Stimulated activated naive CD8-positive, alpha-beta T cell treated with anti-CD3 and anti-CD28 coated beads, Interleukin-15, Interleukin-2, amounts not matched to agents 100 ng/mL and 50 ng/mL, for 24 hours (primary cell): ENCODE measurements around the gene UBXN7.
"Not testable (repeated sequence)": the region's sequence is repeated elsewhere in the genome, so short reads cannot be mapped to it uniquely, and the experiment has no call there.

ENCODE experiments used
- H3K27ac Mint-ChIP-seq: one replicate; pipeline ENCODE4 v1.8.0; 2021; ENCODE audit warnings: mild to moderate bottlenecking, mixed read lengths
- H3K27me3 Mint-ChIP-seq: one replicate; pipeline ENCODE4 v1.8.0; 2021; ENCODE audit warnings: mixed read lengths
- H3K36me3 Mint-ChIP-seq: one replicate; pipeline ENCODE4 v1.8.0; 2021; ENCODE audit warnings: low read depth, mixed read lengths
- H3K4me1 Mint-ChIP-seq: one replicate; pipeline ENCODE4 v1.8.0; 2021; ENCODE audit warnings: low read depth, mixed read lengths
- H3K4me3 Mint-ChIP-seq: one replicate; pipeline ENCODE4 v1.8.0; 2021; ENCODE audit warnings: mild to moderate bottlenecking, mixed read lengths
- H3K9me3 Mint-ChIP-seq: one replicate; pipeline ENCODE4 v1.8.0; 2021; ENCODE audit warnings: mixed read lengths

Gene UBXN7

DNA sequence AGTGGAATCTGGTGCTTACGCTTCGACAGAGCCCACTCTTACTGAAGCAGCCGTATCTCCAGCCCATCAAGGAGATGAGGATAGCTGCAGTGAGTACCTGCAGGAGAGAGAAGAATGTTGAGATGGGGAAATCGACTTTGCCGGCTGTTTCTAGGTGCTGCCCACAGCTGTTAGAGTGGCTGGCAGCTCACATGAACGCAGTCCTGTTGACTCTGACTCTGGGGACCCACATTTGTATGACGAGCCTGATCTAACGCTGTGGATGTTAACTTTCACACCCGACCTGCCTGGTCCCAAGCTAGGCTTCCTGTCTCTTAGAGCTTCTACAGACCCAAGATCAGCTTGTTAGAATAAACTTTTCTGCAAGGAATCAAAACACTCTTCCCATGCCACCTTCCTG lies 105.3 kb downstream of the UBXN7 start:
- peaks cover 8% of the 10 kb centered on the region for H3K27me3 Mint-ChIP-seq
- no peak overlapping the region for H3K27ac Mint-ChIP-seq
- H3K4me3 Mint-ChIP-seq, result no peak overlapping the region
- H3K36me3 Mint-ChIP-seq, result no peaks in the 10 kb centered on the region
- H3K9me3 Mint-ChIP-seq, result no peaks in the 10 kb centered on the region
- H3K4me1 Mint-ChIP-seq, result no peaks in the 10 kb centered on the region

- Mint-ChIP-seq H3K27me3 (peaks cover 3% of the 10 kb centered on the region), H3K27ac (no peak overlapping the region), H3K36me3 (no peaks in the 10 kb centered on the region), H3K4me1 (peaks cover 6% of the 10 kb centered on the region), H3K9me3 (no peaks in the 10 kb centered on the region), H3K4me3 (no peak overlapping the region)
Observed at GRCh38 chr3:196323691-196324090, 108.5 kb downstream of the UBXN7 start.

DNA sequence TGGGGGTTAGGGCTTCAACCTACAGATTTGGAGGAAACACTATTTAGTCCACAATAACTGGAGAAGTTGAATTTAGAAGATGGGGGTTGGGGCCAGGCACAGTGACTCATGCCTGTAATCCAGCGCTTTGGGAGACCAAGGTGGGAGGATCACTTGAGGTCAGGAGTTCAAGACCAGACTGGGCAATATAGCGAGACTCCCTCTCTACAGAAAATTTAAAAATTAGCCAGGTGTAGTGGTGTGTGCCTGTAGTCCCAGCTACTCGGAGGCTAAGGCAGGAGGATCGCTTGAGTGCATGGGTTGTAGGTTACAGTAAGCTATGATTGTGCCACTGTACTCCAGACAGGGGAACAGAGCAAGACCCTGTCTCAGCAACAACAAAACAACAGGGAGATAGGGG lies 109.2 kb downstream of the UBXN7 start:
- H3K4me3 Mint-ChIP-seq, result no peak overlapping the region
- no peaks in the 10 kb centered on the region for H3K9me3 Mint-ChIP-seq
- H3K4me1 Mint-ChIP-seq, result peaks cover 6% of the 10 kb centered on the region
- H3K27me3 Mint-ChIP-seq, result peaks cover 3% of the 10 kb centered on the region
- H3K36me3 Mint-ChIP-seq, result no peaks in the 10 kb centered on the region
- no peak overlapping the region for H3K27ac Mint-ChIP-seq

DNA sequence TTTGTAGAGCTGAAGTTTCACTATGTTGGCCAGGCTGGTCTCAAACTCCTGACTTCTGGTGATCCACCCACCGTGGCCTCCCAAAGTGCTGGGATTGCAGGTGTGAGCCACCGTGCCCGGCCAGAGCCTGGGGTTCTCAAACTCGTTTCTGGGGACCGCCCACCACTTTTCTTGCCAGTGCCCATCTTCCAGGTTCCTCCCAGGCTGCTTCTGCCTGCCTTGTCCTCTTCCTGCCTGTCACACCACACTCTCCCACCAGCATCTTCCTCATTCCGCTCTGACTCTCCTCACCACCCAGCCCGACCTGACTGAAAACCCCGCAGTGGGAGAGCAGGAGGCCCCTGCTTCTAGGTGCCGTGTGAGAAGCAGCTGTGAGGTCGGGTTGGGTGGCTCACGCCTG lies 111.1 kb downstream of the UBXN7 start:
- no peak overlapping the region for H3K27ac Mint-ChIP-seq

GRCh38 chr3:196320137-196320536 lies 112.1 kb downstream of the UBXN7 start:
- Mint-ChIP-seq H3K4me1 (peaks cover 12% of the 10 kb centered on the region), H3K27me3 (no peaks in the 10 kb centered on the region), H3K4me3 (no peak overlapping the region), H3K27ac (no peak overlapping the region), H3K36me3 (no peaks in the 10 kb centered on the region), H3K9me3 (no peaks in the 10 kb centered on the region)

More for the DNA sequence above, 111.1 kb downstream of the UBXN7 start:
- H3K9me3 Mint-ChIP-seq, result no peaks in the 10 kb centered on the region
- H3K36me3 Mint-ChIP-seq, result no peaks in the 10 kb centered on the region
- peaks cover 12% of the 10 kb centered on the region for H3K4me1 Mint-ChIP-seq
- H3K4me3 Mint-ChIP-seq, result no peak overlapping the region
- no peaks in the 10 kb centered on the region for H3K27me3 Mint-ChIP-seq

DNA sequence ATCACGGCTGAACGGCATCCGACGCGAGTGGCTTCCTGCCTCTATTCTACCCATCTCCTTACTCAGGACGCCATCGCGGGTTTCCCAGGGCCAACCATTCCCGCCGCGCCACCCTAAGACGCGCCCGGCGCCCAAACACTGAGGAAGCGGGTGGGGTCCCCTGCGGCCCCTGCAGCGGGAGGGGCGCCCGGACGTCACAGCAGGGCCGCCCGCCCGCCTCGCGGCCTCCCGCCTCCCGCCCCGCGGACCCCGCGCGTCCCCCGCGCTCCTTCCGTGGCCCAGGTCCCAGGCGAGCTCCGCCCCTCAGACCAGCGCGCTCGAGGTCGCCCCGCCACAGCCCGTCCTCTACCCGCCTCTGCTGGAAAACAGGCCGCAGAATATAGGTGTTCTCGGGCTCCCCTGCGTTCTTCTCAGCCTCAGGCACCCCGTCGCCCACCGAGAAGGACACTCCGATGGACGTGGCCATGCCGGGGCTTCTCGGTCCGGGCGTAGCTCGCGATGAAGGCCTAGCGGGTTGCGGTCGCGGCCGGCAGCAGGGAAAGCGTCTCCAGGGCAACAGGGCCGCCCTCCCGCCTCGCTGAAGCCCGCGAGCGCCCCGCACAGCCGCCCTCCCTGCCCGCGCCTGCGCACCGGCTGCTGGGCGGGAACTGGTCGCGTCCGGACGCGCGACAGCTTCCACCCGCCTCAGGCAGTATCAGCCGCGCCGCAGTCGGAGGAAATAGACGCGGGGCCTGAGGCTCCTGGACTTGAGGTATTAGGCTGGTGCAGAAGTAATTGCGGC lies 114.3 kb downstream of the UBXN7 start, which contains the start of gene DYNLT2B:
DYNLT2B (minus strand) TSS at position 554 of the 781 bp plus-strand sequence; CDS start at position 466, 88 bp downstream.
- peak within 1 kb of the TSS; percentile 92 for H3K4me3 Mint-ChIP-seq
- H3K27ac Mint-ChIP-seq, result peak within 1 kb of the TSS; percentile 93
- H3K9me3 Mint-ChIP-seq, result no peaks in the 10 kb centered on the region
- peaks cover 5% of the 10 kb centered on the region for H3K36me3 Mint-ChIP-seq
- no peaks in the 10 kb centered on the region for H3K27me3 Mint-ChIP-seq
- peaks cover 12% of the 10 kb centered on the region for H3K4me1 Mint-ChIP-seq

GRCh38 chr3:196316799-196317686 lies 115.2 kb downstream of the UBXN7 start:
- Mint-ChIP-seq H3K4me3 (peak overlapping the region; percentile 92), H3K4me1 (peaks cover 12% of the 10 kb centered on the region), H3K27ac (peak overlapping the region; percentile 85)
- H3K9me3 Mint-ChIP-seq, H3K27me3 Mint-ChIP-seq, H3K36me3 Mint-ChIP-seq: not testable (repeated sequence)

GRCh38 chr3:196315821-196316220 lies 116.4 kb downstream of the UBXN7 start:
- H3K4me1 Mint-ChIP-seq, result peaks cover 12% of the 10 kb centered on the region
- H3K9me3 Mint-ChIP-seq, result no peaks in the 10 kb centered on the region
- H3K36me3 Mint-ChIP-seq, result peaks cover 5% of the 10 kb centered on the region
- no peak overlapping the region for H3K27ac Mint-ChIP-seq
- no peak overlapping the region for H3K4me3 Mint-ChIP-seq
- no peaks in the 10 kb centered on the region for H3K27me3 Mint-ChIP-seq

- peaks cover 5% of the 10 kb centered on the region for H3K36me3 Mint-ChIP-seq
- H3K9me3 Mint-ChIP-seq, result no peaks in the 10 kb centered on the region
- no peak overlapping the region for H3K27ac Mint-ChIP-seq
- peaks cover 12% of the 10 kb centered on the region for H3K4me1 Mint-ChIP-seq
- no peaks in the 10 kb centered on the region for H3K27me3 Mint-ChIP-seq
- H3K4me3 Mint-ChIP-seq, result no peak overlapping the region
Observed at GRCh38 chr3:196314597-196314996, 117.6 kb downstream of the UBXN7 start.

- H3K27ac Mint-ChIP-seq, H3K36me3 Mint-ChIP-seq, H3K4me3 Mint-ChIP-seq, H3K27me3 Mint-ChIP-seq, H3K4me1 Mint-ChIP-seq, H3K9me3 Mint-ChIP-seq: not testable (repeated sequence)
Observed at GRCh38 chr3:196314086-196314485, 118.1 kb downstream of the UBXN7 start.

- not testable (repeated sequence) for H3K9me3 Mint-ChIP-seq, H3K27ac Mint-ChIP-seq, H3K4me3 Mint-ChIP-seq, H3K27me3 Mint-ChIP-seq, H3K4me1 Mint-ChIP-seq, H3K36me3 Mint-ChIP-seq
Observed at GRCh38 chr3:196302960-196303359, 129.3 kb downstream of the UBXN7 start.

DNA sequence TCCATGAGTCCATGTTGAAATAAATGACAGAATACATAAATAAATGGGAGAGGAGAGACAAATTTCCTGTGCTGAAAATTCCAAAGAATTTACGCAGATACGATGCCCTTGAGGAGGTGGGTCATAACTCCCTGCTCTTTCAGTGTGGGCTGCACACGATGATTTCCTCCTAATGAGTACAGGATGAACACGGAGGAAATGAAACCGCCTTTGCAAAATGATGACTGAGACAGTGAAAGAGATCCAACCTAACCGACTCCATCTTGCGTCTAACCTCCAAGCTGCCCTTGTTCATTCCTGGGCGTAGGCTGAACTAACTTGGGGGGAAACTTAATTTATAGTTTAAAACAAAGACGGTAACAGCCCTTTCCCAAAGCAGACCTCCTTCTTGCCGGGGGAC lies 129.7 kb downstream of the UBXN7 start:
- H3K4me3 Mint-ChIP-seq, H3K4me1 Mint-ChIP-seq, H3K9me3 Mint-ChIP-seq, H3K27ac Mint-ChIP-seq, H3K27me3 Mint-ChIP-seq, H3K36me3 Mint-ChIP-seq: not testable (repeated sequence)

DNA sequence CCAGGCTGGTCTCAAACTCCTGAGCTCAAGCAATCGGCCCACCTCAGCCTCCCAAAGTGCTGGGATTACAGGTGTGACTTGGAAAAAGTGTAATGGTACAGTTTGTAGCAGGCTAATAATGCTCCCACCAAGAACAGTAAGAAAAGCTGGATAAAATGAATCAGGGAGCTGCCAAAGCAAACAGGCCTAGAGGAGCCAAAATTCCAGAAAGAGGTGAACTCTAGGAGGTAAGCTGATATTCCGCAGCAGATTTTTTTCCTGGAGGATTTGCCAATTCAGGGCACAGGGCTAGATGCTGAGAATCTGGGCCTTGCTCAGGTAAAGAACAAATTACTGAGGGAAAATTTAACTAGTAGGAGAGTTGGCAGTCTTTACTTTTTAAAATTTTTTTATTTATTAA lies 133.7 kb downstream of the UBXN7 start:
- no peaks in the 10 kb centered on the region for H3K9me3 Mint-ChIP-seq
- H3K4me1 Mint-ChIP-seq, result no peaks in the 10 kb centered on the region
- no peak overlapping the region for H3K27ac Mint-ChIP-seq
- H3K36me3 Mint-ChIP-seq, result peaks cover 8% of the 10 kb centered on the region
- no peaks in the 10 kb centered on the region for H3K27me3 Mint-ChIP-seq
- H3K4me3 Mint-ChIP-seq, result no peak overlapping the region
